GM12878 (cell line): ENCODE results near the gene HDAC3. TPM values are rescaled to one million over a fixed set of nuclear protein-coding genes. Genes with fewer than 3 reads are reported as not detected.

ENCODE experiments used
- ATAC-seq: fragments of 200-7000 bp; cut with Tn5 transposase; 3 replicates; pipeline ENCODE4 v1.9.1; 2020; ENCODE audit warnings: mild to moderate bottlenecking, moderate library complexity
- BruUV-seq: library from RNA; stranded (reverse); fragments of 400-500 nt; replicated peaks from 2 replicates; lab custom pipeline; 2021; lab: Mats Ljungman, UMichigan
- CTCF ChIA-PET: fragments of 300-600 bp; sonication (Branson Sonifier 250); formaldehyde crosslinking; extraction: SDS; loops from one replicate; lab custom pipeline; 2021; ENCODE audit warnings: inconsistent platforms; lab: Yijun Ruan, JAX
- POLR2A ChIA-PET: fragments of 350-600 bp; formaldehyde crosslinking; extraction: SDS; loops from one replicate; lab custom pipeline; 2021; ENCODE audit warnings: inconsistent platforms; lab: Charles Lee
- RAD21 ChIA-PET: fragments of 300-600 bp; sonication (Branson Sonifier 250); formaldehyde crosslinking; loops from one replicate; lab custom pipeline; 2023; ENCODE audit warnings: antibody characterized with exemption; ENCODE audit not compliant: unreplicated experiment; lab: Charles Lee
- SMC1A ChIA-PET: fragments of 300-600 bp; sonication (Branson Sonifier 250); formaldehyde crosslinking; loops from one replicate; lab custom pipeline; 2023; ENCODE audit not compliant: unreplicated experiment, uncharacterized antibody; lab: Charles Lee
- DNase-seq: peaks from one replicate; pipeline ENCODE4 v3.0.0-alpha.2; 2011; ENCODE audit warnings: low read depth, low spot score
- FAIRE-seq: peaks from 3 replicates; lab custom pipeline; 2011; peaks lifted over from hg19 to GRCh38; lab: Jason Lieb, UNC
- H2AFZ ChIP-seq: 2 replicates; pipeline ENCODE4 v1.6.0; 2011; ENCODE audit warnings: low read depth, low read length, control low read depth; ENCODE audit not compliant: control insufficient read depth
- H3K27ac ChIP-seq: 2 replicates; pipeline ENCODE4 v1.5.1; 2011; ENCODE audit warnings: control low read depth; ENCODE audit not compliant: control insufficient read depth, insufficient read depth
- H3K27me3 ChIP-seq, 2 experiments: replicated peaks in 1 of 2; 2 replicates each; pipeline versions ENCODE4 v1.6.0 to v1.6.1; 2011; ENCODE audit warnings: low read length in 1 of 2; ENCODE audit not compliant: control insufficient read depth in 2 of 2, insufficient read depth in 2 of 2
- H3K36me3 ChIP-seq, 2 experiments: 2 replicates each; pipeline ENCODE4 v1.5.1; 2011; ENCODE audit warnings: low read length in 1 of 2; ENCODE audit not compliant: control insufficient read depth in 2 of 2, insufficient read depth in 2 of 2
- H3K4me1 ChIP-seq: 2 replicates; pipeline ENCODE4 v1.6.1; 2011; ENCODE audit warnings: mild to moderate bottlenecking, low read length, moderate library complexity, mixed read lengths; ENCODE audit not compliant: control insufficient read depth, insufficient read depth
- H3K4me2 ChIP-seq: 2 replicates; pipeline ENCODE4 v1.6.0; 2011; ENCODE audit warnings: control low read depth; ENCODE audit not compliant: control insufficient read depth, insufficient read depth
- H3K4me3 ChIP-seq: fragments of 200-600 bp; sonication (generic); 2 replicates; pipeline ENCODE4 v1.5.1; 2016
- H3K79me2 ChIP-seq: 2 replicates; pipeline ENCODE4 v1.6.0; 2011; ENCODE audit warnings: low read length; ENCODE audit not compliant: control insufficient read depth, insufficient read depth
- H3K9ac ChIP-seq: 2 replicates; pipeline ENCODE4 v1.8.0; 2011; ENCODE audit warnings: low read length, control low read depth, mixed read lengths; ENCODE audit not compliant: control insufficient read depth, insufficient read depth
- H3K9me3 ChIP-seq: replicated peaks from 3 replicates; pipeline ENCODE4 v1.5.1; 2011; ENCODE audit warnings: mild to moderate bottlenecking, low read length; ENCODE audit not compliant: control insufficient read depth, insufficient read depth
- H4K20me1 ChIP-seq: 2 replicates; pipeline ENCODE4 v1.6.0; 2011; ENCODE audit not compliant: control insufficient read depth, insufficient read depth
- BCL11A ChIP-seq: IDR thresholded peaks from 2 replicates; pipeline ENCODE4 v1.6.1; 2011; ENCODE audit warnings: low read depth, low read length
- CBX5 ChIP-seq: sonication (generic); IDR thresholded peaks from 2 replicates; pipeline ENCODE4 v1.6.1; 2016; ENCODE audit warnings: low read depth, moderate library complexity, mild to moderate bottlenecking, inconsistent platforms
- ZSCAN29 ChIP-seq: fragments of 450-650 bp; IDR thresholded peaks from 2 replicates; pipeline ENCODE4 v1.6.1; 2017; ENCODE audit warnings: mild to moderate bottlenecking, moderate library complexity
- in situ Hi-C: fragments of 300-500 bp; cut with MboI; formaldehyde crosslinking; loops from 9 replicates; pipeline ENCODE4 v1.14.3; 2018; ENCODE audit warnings: mixed read lengths
- intact Hi-C: fragments of 100-400 bp; cut with micrococcal nuclease; formaldehyde crosslinking; loops from one replicate; pipeline ENCODE4 v1.14.2; 2022; ENCODE audit not compliant: unreplicated experiment
- polyA plus RNA-seq, 11 experiments: library from polyadenylated mRNA; depleted of rRNA in 4 of 11; unstranded in 6 of 11; stranded (reverse) in 5 of 11; fragments of >200 nt; fragmentation: Nextera tagmentation in 4 of 11; fragmentation: Illumina TruSeq in 1 of 11; extraction: Ambion mirVana in 4 of 11; extraction: Trizol in 1 of 11; gene quantifications; 1 replicate in 1 of 11; 2 replicates in 10 of 11; pipeline versions ENCODE4 v1.2.1 to v1.2.3, GENCODE V29; 2011 to 2016; ENCODE audit warnings: inconsistent platforms in 2 of 11, missing spikeins in 2 of 11, low read depth in 1 of 11
- total RNA-seq, 4 experiments: library from RNA; depleted of rRNA in 3 of 4; stranded (reverse); fragments of >200 nt in 3 of 4; fragmentation: Illumina TruSeq in 1 of 4; extraction: Trizol in 1 of 4; gene quantifications; 2 replicates each; pipeline versions ENCODE4 v1.2.1 to v1.2.3, GENCODE V29; 2013 to 2021
- TF ChIP-seq, protein P1 (sequence below): fragments of 450-650 bp; IDR thresholded peaks from 2 replicates; pipeline ENCODE4 v1.6.1; 2017; ENCODE audit warnings: borderline replicate concordance
- TF ChIP-seq, protein P2 (sequence below): fragments of 450-650 bp; IDR thresholded peaks from 2 replicates; pipeline ENCODE4 v1.6.1; 2017; ENCODE audit warnings: low read depth, mild to moderate bottlenecking, moderate library complexity

Gene HDAC3
- total and polyA plus RNA-seq, 10 of the 15 experiments (the other 5 are each of a cell fraction or from before 2014, with no cell fraction given), result 62.2 to 140 (median 112) TPM

DNA sequence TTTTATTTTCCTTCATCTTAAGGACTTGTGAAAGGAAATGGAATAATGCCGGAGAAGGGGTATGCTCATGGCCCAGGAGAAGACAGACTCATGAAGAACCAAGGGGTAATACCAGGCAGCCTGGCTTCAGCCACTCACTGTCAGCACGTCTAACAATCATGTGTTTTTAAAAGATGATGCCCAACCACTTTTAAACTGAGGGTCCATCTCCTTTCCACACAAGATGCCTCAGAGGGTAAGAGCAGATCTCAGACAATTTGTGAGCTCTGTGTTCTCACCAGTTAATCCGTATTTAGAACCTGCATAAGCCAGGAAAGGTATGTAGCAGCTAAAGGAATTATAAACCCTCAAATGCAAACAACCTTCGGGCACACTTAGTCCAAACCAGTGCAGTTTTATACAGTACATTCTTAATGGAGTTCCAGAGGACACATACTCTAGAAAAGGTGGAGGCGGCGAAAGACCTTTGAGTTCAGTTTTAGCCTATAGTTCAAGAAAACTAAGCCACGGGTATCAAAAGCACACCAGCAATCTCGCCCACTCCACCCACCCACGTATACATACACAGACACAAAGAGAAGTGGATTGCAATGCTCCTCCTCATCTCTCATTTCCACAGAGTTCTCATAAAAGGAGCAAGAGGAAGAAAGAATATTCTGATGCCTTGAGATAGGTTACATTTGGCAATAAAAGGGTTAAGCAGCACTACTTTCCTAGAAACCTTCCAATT, 20.5 kb downstream of the HDAC3 start (continued):
- TF ChIP-seq, protein P1, sequence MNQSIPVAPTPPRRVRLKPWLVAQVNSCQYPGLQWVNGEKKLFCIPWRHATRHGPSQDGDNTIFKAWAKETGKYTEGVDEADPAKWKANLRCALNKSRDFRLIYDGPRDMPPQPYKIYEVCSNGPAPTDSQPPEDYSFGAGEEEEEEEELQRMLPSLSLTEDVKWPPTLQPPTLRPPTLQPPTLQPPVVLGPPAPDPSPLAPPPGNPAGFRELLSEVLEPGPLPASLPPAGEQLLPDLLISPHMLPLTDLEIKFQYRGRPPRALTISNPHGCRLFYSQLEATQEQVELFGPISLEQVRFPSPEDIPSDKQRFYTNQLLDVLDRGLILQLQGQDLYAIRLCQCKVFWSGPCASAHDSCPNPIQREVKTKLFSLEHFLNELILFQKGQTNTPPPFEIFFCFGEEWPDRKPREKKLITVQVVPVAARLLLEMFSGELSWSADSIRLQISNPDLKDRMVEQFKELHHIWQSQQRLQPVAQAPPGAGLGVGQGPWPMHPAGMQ, result no peak
- TF ChIP-seq BCL11A (no peak), ZSCAN29 (no peak)

DNA sequence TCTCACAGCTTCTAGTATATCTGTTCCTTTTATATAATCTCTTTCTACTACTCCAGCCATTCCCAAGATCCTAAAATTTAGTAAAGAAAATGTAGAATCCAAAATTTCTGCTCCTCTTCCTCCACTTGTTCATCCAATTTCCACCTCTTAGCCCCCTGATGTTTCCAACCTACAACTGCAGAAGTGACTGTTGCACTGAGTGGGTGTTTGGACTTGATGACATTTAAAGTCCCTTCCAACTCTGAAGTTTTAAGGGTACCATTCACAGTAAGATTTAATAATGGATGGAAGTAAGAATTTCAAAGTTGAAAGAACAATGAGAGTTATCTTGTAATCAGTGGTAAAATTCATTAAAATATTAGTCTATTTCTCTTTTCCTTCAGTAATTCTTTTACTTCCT, 23.3 kb downstream of the HDAC3 start:
- Histone ChIP-seq H3K4me2 (peak overlapping the region; percentile 38; the same call in 1 of the 2 replicates), H3K4me3 (no peak overlapping the region), H3K4me1 (peaks cover 6% of the 10 kb centered on the region), H3K27me3 (no peaks in the 10 kb centered on the region), H3K79me2 (peaks cover 92% of the 10 kb centered on the region), H4K20me1 (no peaks in the 10 kb centered on the region), H3K36me3 (no peaks in the 10 kb centered on the region; a peak in 1 of 4 replicates), H3K9me3 (no peaks in the 10 kb centered on the region), H3K27ac (peak overlapping the region; percentile 9; the same call in 1 of the 2 replicates), H3K9ac (no peak overlapping the region; the same call in 1 of the 2 replicates), H2AFZ (no peak overlapping the region)
- ChIA-PET CTCF (interaction anchor here (1.0 to 15.5 kb wide), 7 partner anchors 8 to 46 kb away, joined by 3 to 517 read pairs (median 5); no protein-coding TSS in a partner anchor), RAD21 (interaction anchor here (0.9 to 9.9 kb wide), 2 partner anchors 11 to 20 kb away, joined by 3 to 299 read pairs; no protein-coding TSS in a partner anchor), SMC1A (interaction anchor here (1.4 to 14.0 kb wide), 5 partner anchors 8 to 20 kb away, joined by 3 to 245 read pairs (median 50); partner anchors contain the start of genes HDAC3 and RELL2), POLR2A (interaction anchor here (0.9 to 13.9 kb wide), 4 partner anchors 8 to 21 kb away, joined by 3 to 215 read pairs (median 7); partner anchors contain the start of genes HDAC3 and RELL2)
- DNase-seq (no peak), ATAC-seq (peak; percentile 22; the same call in 1 of the 3 replicates), FAIRE-seq (no peak)
- in situ Hi-C loops (loop anchor here (25.0 kb wide), 2 partner anchors 1201 to 1576 kb away; partner anchors contain the start of genes ANKHD1 and NRG2), intact Hi-C loops (loop anchor here (10.0 kb wide), 1 partner anchor 899 kb away; no protein-coding TSS in a partner anchor)
- no TSS peak for BruUV-seq
- TF ChIP-seq CBX5, result no peak
- TF ChIP-seq, protein P2, sequence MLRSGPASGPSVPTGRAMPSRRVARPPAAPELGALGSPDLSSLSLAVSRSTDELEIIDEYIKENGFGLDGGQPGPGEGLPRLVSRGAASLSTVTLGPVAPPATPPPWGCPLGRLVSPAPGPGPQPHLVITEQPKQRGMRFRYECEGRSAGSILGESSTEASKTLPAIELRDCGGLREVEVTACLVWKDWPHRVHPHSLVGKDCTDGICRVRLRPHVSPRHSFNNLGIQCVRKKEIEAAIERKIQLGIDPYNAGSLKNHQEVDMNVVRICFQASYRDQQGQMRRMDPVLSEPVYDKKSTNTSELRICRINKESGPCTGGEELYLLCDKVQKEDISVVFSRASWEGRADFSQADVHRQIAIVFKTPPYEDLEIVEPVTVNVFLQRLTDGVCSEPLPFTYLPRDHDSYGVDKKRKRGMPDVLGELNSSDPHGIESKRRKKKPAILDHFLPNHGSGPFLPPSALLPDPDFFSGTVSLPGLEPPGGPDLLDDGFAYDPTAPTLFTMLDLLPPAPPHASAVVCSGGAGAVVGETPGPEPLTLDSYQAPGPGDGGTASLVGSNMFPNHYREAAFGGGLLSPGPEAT, result peak; percentile 27; the same call in 1 of the 2 replicates
